HepG2 (cell line): ENCODE measurements around the gene VEZF1. TPM values are rescaled to one million over a fixed set of nuclear protein-coding genes. Genes with fewer than 3 reads are reported as not detected.

Source experiments
- ATAC-seq: fragments of 200-7000 bp; cut with Tn5 transposase; 3 replicates; pipeline ENCODE4 v1.9.1; 2020; ENCODE audit warnings: mild to moderate bottlenecking, moderate library complexity
- BruUV-seq: library from RNA; stranded (reverse); fragments of 400-500 nt; replicated peaks from 2 replicates; lab custom pipeline; 2021; lab: Mats Ljungman, UMichigan
- CTCF ChIA-PET: fragments of 300-600 bp; formaldehyde crosslinking; extraction: SDS; loops from one replicate; lab custom pipeline; 2021; ENCODE audit warnings: low total read pairs, inconsistent platforms, low intra/inter-chr PET ratio; lab: Yijun Ruan, JAX
- POLR2A ChIA-PET: fragments of 350-600 bp; sonication (Branson Sonifier 250); formaldehyde crosslinking; loops from one replicate; lab custom pipeline; 2020; ENCODE audit warnings: antibody characterized with exemption, inconsistent platforms; lab: Yijun Ruan, JAX
- DNase-seq: peaks from one replicate; pipeline ENCODE4 v3.0.0-alpha.2; 2015; ENCODE audit warnings: low spot score
- FAIRE-seq: peaks from 3 replicates; lab custom pipeline; 2011; peaks lifted over from hg19 to GRCh38; lab: Jason Lieb, UNC
- H2AFZ ChIP-seq: one replicate; pipeline ENCODE4 v1.6.1; 2011; ENCODE audit warnings: low read length, inconsistent platforms
- H3K27ac ChIP-seq: fragments of 300-600 bp; 3 replicates; pipeline ENCODE4 v1.8.0; 2011; ENCODE audit warnings: mixed run types, mild to moderate bottlenecking, mixed read lengths, low read length, inconsistent platforms; ENCODE audit not compliant: insufficient read depth; ENCODE audit errors: extremely low read length
- H3K27me3 ChIP-seq, 2 experiments: fragments of 200-600 bp in 1 of 2; 2 replicates in 1 of 2; 3 replicates in 1 of 2; pipeline versions ENCODE4 v1.6.0 to v1.8.0; 2011; ENCODE audit warnings: low read length in 2 of 2, mild to moderate bottlenecking in 2 of 2, moderate library complexity in 2 of 2, inconsistent platforms in 1 of 2; ENCODE audit not compliant: insufficient read depth in 2 of 2, control insufficient read depth in 1 of 2
- H3K36me3 ChIP-seq, 2 experiments: fragments of 200-600 bp in 1 of 2; replicated peaks in 1 of 2; 2 replicates in 1 of 2; 3 replicates in 1 of 2; pipeline versions ENCODE4 v1.5.1 to v1.8.0; 2011; ENCODE audit warnings: low read length in 2 of 2, inconsistent platforms in 1 of 2; ENCODE audit not compliant: insufficient read depth in 2 of 2, control insufficient read depth in 1 of 2
- H3K4me1 ChIP-seq: 2 replicates; pipeline ENCODE4 v1.5.1; 2012; ENCODE audit warnings: low read length, inconsistent platforms; ENCODE audit not compliant: insufficient read depth
- H3K4me2 ChIP-seq: 2 replicates; pipeline ENCODE4 v1.6.0; 2011; ENCODE audit warnings: low read depth, low read length, inconsistent platforms
- H3K4me3 ChIP-seq, 3 experiments: fragments of 200-600 bp in 1 of 3; sonication (generic), shearing (Covaris generic) in 1 of 3; replicated peaks in 1 of 3; 2 replicates each; pipeline ENCODE4 v1.5.1; 2011 to 2016; ENCODE audit warnings: low read length in 3 of 3, inconsistent platforms in 2 of 3, low read depth in 2 of 3, mild to moderate bottlenecking in 2 of 3, control low read depth in 1 of 3, mixed read lengths in 1 of 3; ENCODE audit not compliant: insufficient read depth in 1 of 3
- H3K79me2 ChIP-seq: one replicate; pipeline ENCODE4 v1.6.1; 2011; ENCODE audit warnings: low read length, inconsistent platforms; ENCODE audit not compliant: insufficient read depth
- H3K9ac ChIP-seq: 2 replicates; pipeline ENCODE4 v1.6.0; 2011; ENCODE audit warnings: mild to moderate bottlenecking, low read depth, low read length, inconsistent platforms; ENCODE audit not compliant: insufficient read depth
- H3K9me3 ChIP-seq: 2 replicates; pipeline ENCODE4 v1.5.1; 2012; ENCODE audit warnings: mild to moderate bottlenecking, low read length
- H4K20me1 ChIP-seq: 2 replicates; pipeline ENCODE4 v1.6.0; 2011; ENCODE audit warnings: inconsistent platforms, mild to moderate bottlenecking, low read length, moderate library complexity; ENCODE audit not compliant: insufficient read depth
- AHDC1 ChIP-seq: sonication (generic); formaldehyde crosslinking; IDR thresholded peaks from 2 replicates; pipeline ENCODE4 v1.5.1; 2020; ENCODE audit warnings: mild to moderate bottlenecking, missing genetic modification reagents, borderline replicate concordance
- GPN1 ChIP-seq: sonication (generic); formaldehyde crosslinking; IDR thresholded peaks from 2 replicates; pipeline ENCODE4 v1.5.1; 2020; ENCODE audit warnings: missing genetic modification reagents, borderline replicate concordance
- MLLT10 ChIP-seq: sonication (generic); formaldehyde crosslinking; IDR thresholded peaks from 2 replicates; pipeline ENCODE4 v1.4.0; 2020; ENCODE audit warnings: missing genetic modification reagents
- RAD51 ChIP-seq: fragments of 450-650 bp; IDR thresholded peaks from 2 replicates; pipeline ENCODE4 v1.6.1; 2016; ENCODE audit warnings: borderline replicate concordance
- WGBS: methylation state at CpG from one replicate; pipeline ENCODE4 v1.1.6; 2017; ENCODE audit warnings: low lambda C conversion rate; 5-methylcytosine and 5-hydroxymethylcytosine counted together
- in situ Hi-C: cut with HindIII; loops from 2 replicates; pipeline ENCODE4 v1.10.0; 2017; ENCODE audit warnings: low pct_unique_long_range_greater_than_20kb; ENCODE audit not compliant: extremely low pct_ligation_motif_present
- intact Hi-C: fragments of 100-400 bp; cut with micrococcal nuclease; formaldehyde crosslinking; loops from one replicate; pipeline ENCODE4 v1.10.0; 2022; ENCODE audit not compliant: unreplicated experiment
- polyA plus RNA-seq, 8 experiments: library from polyadenylated mRNA; depleted of rRNA in 3 of 8; stranded (reverse) in 7 of 8; unstranded in 1 of 8; fragments of >200 nt; fragmentation: Illumina TruSeq in 4 of 8; extraction: Trizol in 4 of 8; gene quantifications; 2 replicates each; pipeline versions ENCODE4 v1.2.1 to v1.2.3, GENCODE V29; 2011 to 2016; ENCODE audit warnings: low read depth in 4 of 8, missing spikeins in 1 of 8, mixed read lengths in 1 of 8; ENCODE audit not compliant: insufficient read depth in 1 of 8
- small RNA-seq, 3 experiments: library from RNA; depleted of rRNA; stranded (forward); fragments of <200 nt; gene quantifications; one replicate each; pipeline ENCODE3, GENCODE V24; 2012; ENCODE audit warnings: low read depth in 2 of 3, low replicate concordance in 1 of 3; ENCODE audit not compliant: insufficient read length in 3 of 3, insufficient read depth in 2 of 3
- total RNA-seq, 5 experiments: library from RNA; depleted of rRNA; stranded (reverse); fragments of >200 nt; fragmentation: Illumina TruSeq; extraction: Trizol; gene quantifications; 2 replicates each; pipeline ENCODE4 v1.2.3, GENCODE V29; 2016; ENCODE audit warnings: low read depth in 1 of 5

Gene VEZF1
- total and polyA plus RNA-seq, 2 of the 13 experiments (the other 11 are each of a cell fraction or from before 2014, with no cell fraction given) = 45.9 to 49.7 TPM

GRCh38 chr17:57924677-57925076 lies 63.4 kb downstream of the VEZF1 start:
- no peaks in the 10 kb centered on the region for H4K20me1 ChIP-seq
- no TSS peak for BruUV-seq
- H3K9ac ChIP-seq = no peak overlapping the region
- no peak overlapping the region for H3K4me3 ChIP-seq
- intact Hi-C loops = no loop called here
- TF ChIP-seq MLLT10 (CRISPR knock-in tag) (no peak), RAD51 (no peak), GPN1 (no peak), AHDC1 (CRISPR knock-in tag) (no peak)
- ChIA-PET CTCF (no interaction called here), POLR2A (no interaction called here)
- H3K79me2 ChIP-seq = no peaks in the 10 kb centered on the region
- 92% methylated on average over 4 of the region's 4 CpGs for WGBS
- in situ Hi-C loops = no loop called here
- H3K9me3 ChIP-seq = no peaks in the 10 kb centered on the region
- no peak overlapping the region for H3K4me2 ChIP-seq
- DNase-seq = no peak
- no peak overlapping the region for H3K27ac ChIP-seq
- H3K4me1 ChIP-seq = peaks cover 35% of the 10 kb centered on the region
- H2AFZ ChIP-seq = no peak overlapping the region
- FAIRE-seq = no peak
- H3K27me3 ChIP-seq = no peaks in the 10 kb centered on the region
- no peak for ATAC-seq
- H3K36me3 ChIP-seq = no peaks in the 10 kb centered on the region

Small RNAs within 50 kb of the gene (small RNA-seq; reads per million reads assigned to genes)
- gene AC015813.4 = 0 reads per million in 3 experiments

Other genes with a start within 250 kb of the VEZF1 start
- gene CCDC182, start 243.0 kb downstream of the VEZF1 start, total RNA-seq (2016; rRNA removed; fragmentation: Illumina TruSeq; extraction: Trizol) = not detected in 2 replicates
- not detected in 2 replicates for gene CCDC182, start 243.0 kb downstream of the VEZF1 start, polyA plus RNA-seq (2011; rRNA removed)
- 181 and 283 TPM in 2 replicates for gene MRPS23, start 138.2 kb downstream of the VEZF1 start, total RNA-seq (2016; rRNA removed; fragmentation: Illumina TruSeq; extraction: Trizol)
- 61.6 and 63.2 TPM in 2 replicates for gene MRPS23, start 138.2 kb downstream of the VEZF1 start, polyA plus RNA-seq (2011; rRNA removed)
- gene CUEDC1, start 32.8 kb downstream of the VEZF1 start, total RNA-seq (2016; rRNA removed; fragmentation: Illumina TruSeq; extraction: Trizol) = 4.2 and 7.4 TPM in 2 replicates
- 12.9 and 14.4 TPM in 2 replicates for gene CUEDC1, start 32.8 kb downstream of the VEZF1 start, polyA plus RNA-seq (2011; rRNA removed)
- gene SRSF1, start 19.0 kb upstream of the VEZF1 start, total RNA-seq (2016; rRNA removed; fragmentation: Illumina TruSeq; extraction: Trizol) = 445 and 520 TPM in 2 replicates
- 142 and 144 TPM in 2 replicates for gene SRSF1, start 19.0 kb upstream of the VEZF1 start, polyA plus RNA-seq (2011; rRNA removed)
- gene DYNLL2, start 95.2 kb upstream of the VEZF1 start, total RNA-seq (2016; rRNA removed; fragmentation: Illumina TruSeq; extraction: Trizol) = 29.0 and 34.8 TPM in 2 replicates
- 9.5 and 10.5 TPM in 2 replicates for gene DYNLL2, start 95.2 kb upstream of the VEZF1 start, polyA plus RNA-seq (2011; rRNA removed)
- gene OR4D1, start 160.1 kb upstream of the VEZF1 start, total RNA-seq (2016; rRNA removed; fragmentation: Illumina TruSeq; extraction: Trizol) = not detected in 2 replicates
- not detected in 2 replicates for gene OR4D1, start 160.1 kb upstream of the VEZF1 start, polyA plus RNA-seq (2011; rRNA removed)
- gene OR4D2, start 178.7 kb upstream of the VEZF1 start, total RNA-seq (2016; rRNA removed; fragmentation: Illumina TruSeq; extraction: Trizol) = not detected in 2 replicates
- gene OR4D2, start 178.7 kb upstream of the VEZF1 start, polyA plus RNA-seq (2011; rRNA removed) = not detected in 2 replicates
- gene EPX, start 204.5 kb upstream of the VEZF1 start, total RNA-seq (2016; rRNA removed; fragmentation: Illumina TruSeq; extraction: Trizol) = not detected in 2 replicates
- gene EPX, start 204.5 kb upstream of the VEZF1 start, polyA plus RNA-seq (2011; rRNA removed) = not detected in 2 replicates
- 24.8 and 26.3 TPM in 2 replicates for gene MKS1, start 231.0 kb upstream of the VEZF1 start, total RNA-seq (2016; rRNA removed; fragmentation: Illumina TruSeq; extraction: Trizol)
- gene MKS1, start 231.0 kb upstream of the VEZF1 start, polyA plus RNA-seq (2011; rRNA removed) = 16.1 and 21.3 TPM in 2 replicates